HG03103 (cell line): ENCODE results near the gene LCLAT1.

ENCODE experiments used
- ATAC-seq: cut with Tn5 transposase; IDR thresholded peaks from one replicate; pipeline ENCODE4 v1.9.1; 2021; ENCODE audit warnings: low read depth; ENCODE audit not compliant: unreplicated experiment

The LCLAT1 gene

GRCh38 chr2:30447149-30448045, at the start of gene LCLAT1:
Gene LCLAT1 (plus strand): TSS chr2:30447246. CDS start chr2:30525591, 78,345 bp downstream.
- peak; percentile 98 for ATAC-seq

GRCh38 chr2:30398084-30398873, 48.8 kb upstream of the LCLAT1 start:
- no peak for ATAC-seq

GRCh38 chr2:30400151-30400954, 46.7 kb upstream of the LCLAT1 start:
- ATAC-seq = no peak

- no peak for ATAC-seq
Observed at GRCh38 chr2:30402441-30403182, 44.4 kb upstream of the LCLAT1 start.

- no peak for ATAC-seq
Observed at GRCh38 chr2:30403592-30404312, 43.3 kb upstream of the LCLAT1 start.

- no peak for ATAC-seq
Observed at GRCh38 chr2:30404319-30405259, 42.5 kb upstream of the LCLAT1 start.

- ATAC-seq = no peak
Observed at GRCh38 chr2:30405260-30405605, 41.8 kb upstream of the LCLAT1 start.

- no peak for ATAC-seq
Observed at GRCh38 chr2:30406853-30407252, 40.2 kb upstream of the LCLAT1 start.

GRCh38 chr2:30408961-30409387, 38.1 kb upstream of the LCLAT1 start:
- no peak for ATAC-seq

- ATAC-seq = no peak
Observed at GRCh38 chr2:30410217-30410616, 36.8 kb upstream of the LCLAT1 start.

- ATAC-seq = no peak
Observed at GRCh38 chr2:30412047-30412683, 34.9 kb upstream of the LCLAT1 start.

GRCh38 chr2:30412684-30413570, 34.1 kb upstream of the LCLAT1 start:
- no peak for ATAC-seq

GRCh38 chr2:30414961-30415360, 32.1 kb upstream of the LCLAT1 start:
- ATAC-seq = no peak

GRCh38 chr2:30417253-30417652, 29.8 kb upstream of the LCLAT1 start:
- ATAC-seq = no peak

GRCh38 chr2:30421026-30421603, 25.9 kb upstream of the LCLAT1 start:
- ATAC-seq = no peak

GRCh38 chr2:30421604-30422443, 25.2 kb upstream of the LCLAT1 start:
- no peak for ATAC-seq
